H1 (cell line): ENCODE data around the gene HDAC7. TPM values are rescaled to one million over a fixed set of nuclear protein-coding genes. Genes with fewer than 3 reads are reported as not detected.

Source experiments
- CTCF ChIA-PET: fragments of 300-600 bp; sonication (Branson Sonifier 250); formaldehyde crosslinking; loops from one replicate; lab custom pipeline; 2021; ENCODE audit not compliant: partially characterized antibody; lab: Charles Lee
- POLR2A ChIA-PET: fragments of 300-600 bp; sonication (Branson Sonifier 250); formaldehyde crosslinking; loops from one replicate; lab custom pipeline; 2021; ENCODE audit warnings: inconsistent platforms; ENCODE audit not compliant: partially characterized antibody; lab: Charles Lee
- DNase-seq, 2 experiments: peaks; one replicate each; pipeline versions ENCODE4 v3.0.0 to v3.0.0-alpha.2; 2010 to 2022; ENCODE audit warnings: low spot score in 2 of 2, low read depth in 1 of 2, mixed read lengths in 1 of 2
- FAIRE-seq: peaks from 2 replicates; lab custom pipeline; 2011; peaks lifted over from hg19 to GRCh38; lab: Jason Lieb, UNC
- H2AFZ ChIP-seq: 2 replicates; pipeline ENCODE4 v1.8.1; 2012; ENCODE audit warnings: low read length, inconsistent platforms
- H2AK5ac ChIP-seq: 2 replicates; pipeline ENCODE4 v1.6.1; 2013; ENCODE audit warnings: low read depth, low read length
- H2BK120ac ChIP-seq: replicated peaks from 2 replicates; pipeline ENCODE3; 2013; ENCODE audit warnings: low read depth, low read length, inconsistent platforms
- H2BK12ac ChIP-seq: 2 replicates; pipeline ENCODE4 v1.6.1; 2013; ENCODE audit warnings: low read depth, low read length
- H2BK15ac ChIP-seq: 2 replicates; pipeline ENCODE4 v1.6.1; 2013; ENCODE audit warnings: low read length
- H2BK20ac ChIP-seq: 2 replicates; pipeline ENCODE4 v1.6.1; 2013; ENCODE audit warnings: low read length
- H2BK5ac ChIP-seq: 2 replicates; pipeline ENCODE4 v1.6.1; 2013; ENCODE audit warnings: low read depth, low read length
- H3K14ac ChIP-seq: 2 replicates; pipeline ENCODE4 v1.6.1; 2013; ENCODE audit warnings: inconsistent platforms; ENCODE audit not compliant: insufficient read length
- H3K18ac ChIP-seq: 2 replicates; pipeline ENCODE4 v1.6.1; 2013; ENCODE audit warnings: low read length; ENCODE audit errors: extremely low read depth
- H3K23ac ChIP-seq: 2 replicates; pipeline ENCODE4 v1.6.1; 2013; ENCODE audit warnings: inconsistent platforms; ENCODE audit not compliant: insufficient read length
- H3K23me2 ChIP-seq: 2 replicates; pipeline ENCODE4 v1.6.1; 2013; ENCODE audit warnings: low read depth, low read length
- H3K27ac ChIP-seq: 2 replicates; pipeline ENCODE4 v1.6.1; 2011; ENCODE audit warnings: low read depth, low read length, inconsistent platforms
- H3K27me3 ChIP-seq, 4 experiments: replicated peaks in 1 of 4; 1 replicate in 1 of 4; 2 replicates in 3 of 4; pipeline versions ENCODE4 v1.6.1 to v1.8.1; 2011 to 2013; ENCODE audit warnings: low read length in 3 of 4, mild to moderate bottlenecking in 3 of 4, inconsistent platforms in 2 of 4, mixed read lengths in 2 of 4, moderate library complexity in 1 of 4; ENCODE audit not compliant: control insufficient read depth in 3 of 4, insufficient read depth in 3 of 4; ENCODE audit errors: extremely low read depth in 1 of 4
- H3K36me3 ChIP-seq, 4 experiments: 2 replicates each; pipeline versions ENCODE4 v1.6.1 to v1.8.1; 2011 to 2013; ENCODE audit warnings: mild to moderate bottlenecking in 4 of 4, low read length in 3 of 4, moderate library complexity in 2 of 4, control low read depth in 1 of 4, inconsistent platforms in 1 of 4; ENCODE audit not compliant: insufficient read depth in 4 of 4, control insufficient read depth in 2 of 4
- H3K4ac ChIP-seq: replicated peaks from 2 replicates; pipeline ENCODE3; 2013; ENCODE audit warnings: low read length, low read depth, mixed read lengths, inconsistent platforms; ENCODE audit not compliant: insufficient read length
- H3K4me1 ChIP-seq, 4 experiments: replicated peaks in 1 of 4; 1 replicate in 1 of 4; 2 replicates in 3 of 4; pipeline versions ENCODE4 v1.6.1 to v1.8.1; 2011 to 2013; ENCODE audit warnings: low read length in 3 of 4, inconsistent platforms in 2 of 4, mixed read lengths in 1 of 4; ENCODE audit not compliant: insufficient read depth in 4 of 4, control insufficient read depth in 3 of 4
- H3K4me2 ChIP-seq, 2 experiments: 2 replicates each; pipeline versions ENCODE4 v1.6.1 to v1.8.1; 2011 to 2013; ENCODE audit warnings: low read depth in 2 of 2, low read length in 2 of 2, control low read depth in 1 of 2, inconsistent platforms in 1 of 2, mild to moderate bottlenecking in 1 of 2; ENCODE audit not compliant: insufficient read depth in 1 of 2
- H3K4me3 ChIP-seq, 4 experiments: fragments of 200-600, 300-600 bp in 1 of 4; sonication (generic), shearing (Covaris generic), sonication (Bioruptor Twin) in 1 of 4; 2 replicates each; pipeline versions ENCODE4 v1.5.1 to v1.8.1; 2011 to 2016; ENCODE audit warnings: low read length in 4 of 4, low read depth in 3 of 4, control low read depth in 2 of 4, inconsistent platforms in 2 of 4, mild to moderate bottlenecking in 2 of 4, mixed read lengths in 1 of 4, moderate library complexity in 1 of 4; ENCODE audit not compliant: insufficient read depth in 2 of 4; ENCODE audit errors: extremely low read depth in 1 of 4
- H3K56ac ChIP-seq: replicated peaks from 2 replicates; pipeline ENCODE3; 2013; ENCODE audit warnings: low read depth, mild to moderate bottlenecking, mixed read lengths, low read length, inconsistent platforms; ENCODE audit not compliant: insufficient read length
- H3K79me1 ChIP-seq: 2 replicates; pipeline ENCODE4 v1.6.1; 2013; ENCODE audit warnings: low read depth, low read length, control low read depth
- H3K79me2 ChIP-seq, 2 experiments: 2 replicates each; pipeline versions ENCODE4 v1.6.1 to v1.8.1; 2012 to 2013; ENCODE audit warnings: low read length in 2 of 2, mild to moderate bottlenecking in 2 of 2, inconsistent platforms in 1 of 2; ENCODE audit not compliant: insufficient read depth in 2 of 2, control insufficient read depth in 1 of 2
- H3K9ac ChIP-seq, 4 experiments: replicated peaks in 1 of 4; 1 replicate in 1 of 4; 2 replicates in 3 of 4; pipeline versions ENCODE4 v1.6.1 to v1.8.1; 2011 to 2013; ENCODE audit warnings: low read depth in 3 of 4, low read length in 3 of 4, control low read depth in 2 of 4, mild to moderate bottlenecking in 2 of 4, moderate library complexity in 2 of 4, inconsistent platforms in 1 of 4; ENCODE audit errors: extremely low read depth in 1 of 4
- H3K9me3 ChIP-seq, 2 experiments: 2 replicates each; pipeline versions ENCODE4 v1.6.1 to v1.8.1; 2012 to 2013; ENCODE audit warnings: mild to moderate bottlenecking in 2 of 2, moderate library complexity in 2 of 2, control low read depth in 1 of 2, inconsistent platforms in 1 of 2, low read depth in 1 of 2, low read length in 1 of 2, mixed read lengths in 1 of 2; ENCODE audit not compliant: insufficient read depth in 2 of 2
- H4K20me1 ChIP-seq, 2 experiments: replicated peaks in 1 of 2; 2 replicates each; pipeline versions ENCODE3 to v1.8.1; 2011 to 2013; ENCODE audit warnings: inconsistent platforms in 2 of 2, low read length in 2 of 2, mild to moderate bottlenecking in 1 of 2; ENCODE audit not compliant: insufficient read depth in 2 of 2, control insufficient read depth in 1 of 2
- H4K5ac ChIP-seq: 2 replicates; pipeline ENCODE4 v1.6.1; 2013; ENCODE audit warnings: low read length, low read depth, mixed read lengths, inconsistent platforms; ENCODE audit not compliant: insufficient read length
- H4K8ac ChIP-seq: 2 replicates; pipeline ENCODE4 v1.8.0; 2013; ENCODE audit warnings: mild to moderate bottlenecking, moderate library complexity, low read length, inconsistent platforms; ENCODE audit not compliant: insufficient read depth; ENCODE audit errors: extremely low read depth
- H4K91ac ChIP-seq: replicated peaks from 2 replicates; pipeline ENCODE3; 2013; ENCODE audit warnings: low read length, mixed read lengths, inconsistent platforms; ENCODE audit not compliant: insufficient read length
- CEBPB ChIP-seq: IDR thresholded peaks from 2 replicates; pipeline ENCODE4 v1.6.1; 2012; ENCODE audit warnings: low read depth, low read length
- CTBP2 ChIP-seq: IDR thresholded peaks from 2 replicates; pipeline ENCODE4 v1.7.0; 2011; ENCODE audit warnings: borderline replicate concordance, mild to moderate bottlenecking, moderate library complexity, mixed read lengths, low read length; ENCODE audit not compliant: insufficient read depth, insufficient read length
- EGR1 ChIP-seq: IDR thresholded peaks from 2 replicates; pipeline ENCODE4 v1.6.1; 2011; ENCODE audit warnings: low read depth, low read length, borderline replicate concordance
- JUND ChIP-seq: IDR thresholded peaks from 2 replicates; pipeline ENCODE4 v1.6.1; 2011; ENCODE audit warnings: mild to moderate bottlenecking, improper control_type of control experiment, low read length
- KDM5A ChIP-seq: fragments of 200-600 bp; IDR thresholded peaks from 2 replicates; pipeline ENCODE4 v1.7.1; 2012; ENCODE audit warnings: mild to moderate bottlenecking, low read length, inconsistent platforms, mixed read lengths
- POLR2AphosphoS5 ChIP-seq: IDR thresholded peaks from 2 replicates; pipeline ENCODE4 v1.6.1; 2011; ENCODE audit warnings: low read depth, low read length
- POU5F1 ChIP-seq: IDR thresholded peaks from 2 replicates; pipeline ENCODE4 v1.6.1; 2011; ENCODE audit warnings: low read depth, mild to moderate bottlenecking, low read length, moderate library complexity
- SAP30 ChIP-seq: fragments of 300-600 bp; sonication (generic); IDR thresholded peaks from 2 replicates; pipeline ENCODE4 v1.7.1; 2012; ENCODE audit warnings: low read length, moderate library complexity, mild to moderate bottlenecking, inconsistent platforms; ENCODE audit not compliant: insufficient read depth, insufficient replicate concordance
- SIN3A ChIP-seq, 2 experiments: IDR thresholded peaks in 1 of 2; conservative IDR thresholded peaks in 1 of 2; 2 replicates each; pipeline ENCODE4 v1.6.1; 2011 to 2012; ENCODE audit warnings: low read length in 2 of 2, improper control_type of control experiment in 1 of 2, low read depth in 1 of 2, mild to moderate bottlenecking in 1 of 2
- SIRT6 ChIP-seq: IDR thresholded peaks from one replicate; pipeline ENCODE4 v1.7.1; 2012; ENCODE audit warnings: low read length, inconsistent platforms
- TAF1 ChIP-seq: IDR thresholded peaks from 2 replicates; pipeline ENCODE4 v1.6.1; 2011; ENCODE audit warnings: mild to moderate bottlenecking, low read depth, low read length
- WGBS, 2 experiments: shearing (Covaris generic) in 1 of 2; methylation state at CpG; one replicate each; pipeline versions ENCODE4 v1.1.6 to v1.1.7; 2013 to 2015; ENCODE audit warnings: low lambda C conversion rate in 2 of 2, mixed read lengths in 2 of 2, inconsistent platforms in 1 of 2, low coverage in 1 of 2, missing lambda C conversion rate in 1 of 2; ENCODE audit not compliant: insufficient replicate concordance in 2 of 2, insufficient coverage in 1 of 2, insufficient read length in 1 of 2; ENCODE audit errors: extremely low coverage in 1 of 2, missing lambda C conversion rate in 1 of 2; 5-methylcytosine and 5-hydroxymethylcytosine counted together
- polyA plus RNA-seq, 7 experiments: library from polyadenylated mRNA; depleted of rRNA in 3 of 7; stranded (reverse) in 5 of 7; unstranded in 2 of 7; fragments of >200 nt in 5 of 7; fragments of 200-250 nt in 2 of 7; gene quantifications; 1 replicate in 5 of 7; 2 replicates in 1 of 7; 4 replicates in 1 of 7; pipeline versions ENCODE4 v1.2.1 to v1.2.3, GENCODE V29; 2011 to 2013; ENCODE audit warnings: missing spikeins in 2 of 7, mixed read lengths in 2 of 7
- total RNA-seq: library from RNA; stranded (reverse); fragmentation: NEBNext Ultra II Directional; extraction: Animal tissue kit (Norgen Biotek cat#: 25700); gene quantifications from 2 replicates; pipeline ENCODE4 v1.2.1, GENCODE V29; 2021
- TF ChIP-seq, protein P1 (sequence below): IDR thresholded peaks from 2 replicates; pipeline ENCODE4 v1.6.1; 2011; ENCODE audit warnings: low read length, improper control_type of control experiment

The HDAC7 gene
- total and polyA plus RNA-seq, 2 of the 8 experiments (the other 6 are each of a cell fraction or from before 2014, with no cell fraction given): 25.5 to 84.9 TPM

DNA sequence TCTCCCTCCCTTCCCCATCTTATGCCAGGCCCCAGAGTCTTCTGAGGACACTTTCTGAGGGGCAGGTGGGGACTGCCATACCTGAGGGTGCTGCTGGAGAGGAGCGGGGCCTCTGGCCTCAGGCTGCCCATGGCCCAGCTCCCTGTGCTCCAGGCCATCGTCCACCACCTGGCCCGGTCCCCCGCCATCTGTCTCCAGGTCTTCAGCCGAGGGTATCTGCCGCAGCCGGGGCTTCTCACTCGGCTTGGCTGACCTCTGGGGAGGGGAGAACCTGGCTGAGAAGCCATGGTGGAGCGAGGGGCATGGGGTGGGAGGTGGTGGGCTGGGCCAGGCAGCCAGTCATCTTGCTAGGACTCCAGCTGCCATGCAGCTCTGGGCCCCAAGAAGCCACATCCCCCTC lies 25.0 kb downstream of the HDAC7 start:
- H4K91ac ChIP-seq: no peak overlapping the region
- no peak overlapping the region for H4K5ac ChIP-seq
- H3K79me2 ChIP-seq: no peaks in the 10 kb centered on the region
- H3K4me3 ChIP-seq: no peak overlapping the region
- ChIA-PET CTCF (interaction anchor here (1.1 to 58.8 kb wide), 5 partner anchors 10 to 80 kb away, joined by 3 to 2001 read pairs (median 8); no protein-coding TSS in a partner anchor), POLR2A (interaction anchor here (29.3 kb wide), 1 partner anchor 43 kb away, joined by 480 read pairs; no protein-coding TSS in a partner anchor)
- peaks cover 0 to 7% (median 3%) of the 10 kb centered on the region in 4 experiments; a peak in 3 of 7 replicates for H3K4me1 ChIP-seq
- DNase-seq: no peak
- no peak overlapping the region for H2AFZ ChIP-seq
- no peak overlapping the region for H4K8ac ChIP-seq
- no peak overlapping the region for H3K18ac ChIP-seq
- no peaks in the 10 kb centered on the region for H3K9me3 ChIP-seq
- no peaks in the 10 kb centered on the region for H3K27me3 ChIP-seq
- H2BK120ac ChIP-seq: no peak overlapping the region
- no peak overlapping the region for H2AK5ac ChIP-seq
- no peak overlapping the region for H2BK20ac ChIP-seq
- TF ChIP-seq POU5F1: no peak
- no peak for TF ChIP-seq TAF1
- no peak for TF ChIP-seq EGR1
- TF ChIP-seq SIN3A (conservative IDR thresholded peaks at IDR 0.05 in 1 of 2, IDR thresholded peaks at IDR 0.05 in 1 of 2; ENCODE audit: low read depth in 1 of 2, low read length in 2 of 2): no peak
- no peak for TF ChIP-seq JUND
- no peak for TF ChIP-seq CTBP2
- no peak for TF ChIP-seq SIRT6
- TF ChIP-seq SAP30: no peak
- TF ChIP-seq, protein P1, sequence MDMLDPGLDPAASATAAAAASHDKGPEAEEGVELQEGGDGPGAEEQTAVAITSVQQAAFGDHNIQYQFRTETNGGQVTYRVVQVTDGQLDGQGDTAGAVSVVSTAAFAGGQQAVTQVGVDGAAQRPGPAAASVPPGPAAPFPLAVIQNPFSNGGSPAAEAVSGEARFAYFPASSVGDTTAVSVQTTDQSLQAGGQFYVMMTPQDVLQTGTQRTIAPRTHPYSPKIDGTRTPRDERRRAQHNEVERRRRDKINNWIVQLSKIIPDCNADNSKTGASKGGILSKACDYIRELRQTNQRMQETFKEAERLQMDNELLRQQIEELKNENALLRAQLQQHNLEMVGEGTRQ: no peak
- no peak for TF ChIP-seq POLR2AphosphoS5
- no peak for TF ChIP-seq KDM5A
- no peak for TF ChIP-seq CEBPB
- no peak for FAIRE-seq
- no peaks in the 10 kb centered on the region for H3K23me2 ChIP-seq
- H2BK5ac ChIP-seq: no peak overlapping the region
- H3K14ac ChIP-seq: no peak overlapping the region
- 89% methylated on average over 9 of the region's 9 CpGs; no CpG with 5 or more reads in 1 of the 2 experiments for WGBS, 2 experiments
- H2BK12ac ChIP-seq: no peak overlapping the region
- H3K36me3 ChIP-seq: peaks cover 4 to 40% (median 23%) of the 10 kb centered on the region in 4 experiments; a peak in 6 of 8 replicates
- no peak overlapping the region for H2BK15ac ChIP-seq
- H3K56ac ChIP-seq: no peak overlapping the region
- no peak overlapping the region for H3K23ac ChIP-seq
- H3K4me2 ChIP-seq: no peak overlapping the region
- peaks cover 2% of the 10 kb centered on the region in 2 experiments for H4K20me1 ChIP-seq
- H3K27ac ChIP-seq: no peak overlapping the region
- no peak overlapping the region for H3K9ac ChIP-seq
- H3K4ac ChIP-seq: no peak overlapping the region
- 0 out of 2 replicates have a peak, but pooled peaks cover 2% of the 10 kb centered on the region for H3K79me1 ChIP-seq
